GM19023 (cell line): ENCODE measurements around the gene UTRN.

ENCODE experiments used
- ATAC-seq: cut with Tn5 transposase; IDR thresholded peaks from one replicate; pipeline ENCODE4 v1.9.1; 2021; ENCODE audit warnings: mild to moderate bottlenecking, moderate library complexity; ENCODE audit not compliant: unreplicated experiment

Gene UTRN

GRCh38 chr6:144279484-144280150, 5.5 kb upstream of the UTRN start:
- no peak for ATAC-seq

- no peak for ATAC-seq
Measured at GRCh38 chr6:144283646-144284477, 1.3 kb upstream of the UTRN start.

- ATAC-seq, result no peak
Measured at GRCh38 chr6:144284478-144284782, 705 bp upstream of the UTRN start.

- ATAC-seq, result peak; percentile 26
Measured at GRCh38 chr6:144285548-144285797, 338 bp downstream of the UTRN start.

- peak; percentile 40 for ATAC-seq
Measured at GRCh38 chr6:144285798-144286502, 815 bp downstream of the UTRN start.

GRCh38 chr6:144286503-144287393, 1.6 kb downstream of the UTRN start:
- no peak for ATAC-seq

GRCh38 chr6:144289006-144289405, 3.9 kb downstream of the UTRN start:
- ATAC-seq, result no peak

GRCh38 chr6:144292372-144292771, 7.2 kb downstream of the UTRN start:
- no peak for ATAC-seq

- no peak for ATAC-seq
Measured at GRCh38 chr6:144294016-144294415, 8.9 kb downstream of the UTRN start.

- no peak for ATAC-seq
Measured at GRCh38 chr6:144295211-144295610, 10.1 kb downstream of the UTRN start.

- no peak for ATAC-seq
Measured at GRCh38 chr6:144295981-144296767, 11.0 kb downstream of the UTRN start.

GRCh38 chr6:144296973-144297372, 11.8 kb downstream of the UTRN start:
- ATAC-seq, result no peak

GRCh38 chr6:144297511-144298100, 12.5 kb downstream of the UTRN start:
- ATAC-seq, result no peak

- no peak for ATAC-seq
Measured at GRCh38 chr6:144298194-144298593, 13.1 kb downstream of the UTRN start.

- ATAC-seq, result no peak
Measured at GRCh38 chr6:144298916-144299315, 13.8 kb downstream of the UTRN start.

GRCh38 chr6:144302701-144303372, 17.7 kb downstream of the UTRN start:
- ATAC-seq, result no peak

GRCh38 chr6:144304223-144304848, 19.2 kb downstream of the UTRN start:
- ATAC-seq, result no peak

- peak; percentile 22 for ATAC-seq
Measured at GRCh38 chr6:144305567-144305966, 20.4 kb downstream of the UTRN start.

GRCh38 chr6:144305985-144306384, 20.9 kb downstream of the UTRN start:
- ATAC-seq, result peak; percentile 87
